Right atrium auricular region (tissue), 2 donors: Measurements from ENCODE around the gene ATP5PF. TPM values are rescaled to one million over a fixed set of nuclear protein-coding genes. Genes with fewer than 3 reads are reported as not detected.

Experiments used
- DNase-seq: peaks from one replicate; pipeline ENCODE4 v3.0.0-alpha.2; 2019; ENCODE audit warnings: low spot score
- H3K27ac ChIP-seq, 2 donors: fragments of 200-600 bp; sonication (generic); 1 replicate in 1 of 2; 2 replicates in 1 of 2; pipeline ENCODE4 v1.5.1; 2016 to 2019
- H3K27me3 ChIP-seq, 2 donors: fragments of 200-600 bp; sonication (generic); one replicate each; pipeline versions ENCODE4 v1.5.1 to v1.6.0; 2017 to 2019
- H3K36me3 ChIP-seq: fragments of 200-600 bp; sonication (generic); one replicate; pipeline ENCODE4 v1.5.1; 2016
- H3K4me1 ChIP-seq, 2 donors: fragments of 200-600 bp; sonication (generic); one replicate each; pipeline versions ENCODE4 v1.5.1 to v1.6.0; 2017 to 2019
- H3K4me3 ChIP-seq, 2 donors: fragments of 200-600 bp; sonication (generic); 1 replicate in 1 of 2; 2 replicates in 1 of 2; pipeline ENCODE4 v1.5.1; 2017 to 2019; ENCODE audit warnings: mild to moderate bottlenecking in 1 of 2, moderate library complexity in 1 of 2
- H3K9me3 ChIP-seq, 2 donors: fragments of 200-600 bp; sonication (generic); one replicate each; pipeline ENCODE4 v1.5.1; 2019
- CTCF ChIP-seq, 2 donors: fragments of 200-600 bp; sonication (generic); IDR thresholded peaks; one replicate each; pipeline ENCODE4 v1.5.1; 2019; ENCODE audit warnings: antibody characterized with exemption in 2 of 2
- total RNA-seq, 2 donors: library from RNA; depleted of rRNA; stranded (reverse); fragments of >200 nt; gene quantifications; one replicate each; pipeline ENCODE4 v1.1.0, GENCODE V29; 2016

The ATP5PF gene
- total RNA-seq, 2 donors from 2014 or later, result 323 to 740 TPM

GRCh38 chr21:25760677-25761076, 26.0 kb upstream of the ATP5PF start:
- Histone ChIP-seq H3K4me1 (peaks cover 0 to 3% of the 10 kb centered on the region in 2 donors), H3K36me3 (peaks cover 59% of the 10 kb centered on the region), H3K4me3 (no peak overlapping the region), H3K27me3 (no peaks in the 10 kb centered on the region), H3K27ac (no peak overlapping the region), H3K9me3 (no peaks in the 10 kb centered on the region)
- no peak for DNase-seq
- TF ChIP-seq CTCF (IDR thresholded peaks at IDR 0.05), result no peak

DNA sequence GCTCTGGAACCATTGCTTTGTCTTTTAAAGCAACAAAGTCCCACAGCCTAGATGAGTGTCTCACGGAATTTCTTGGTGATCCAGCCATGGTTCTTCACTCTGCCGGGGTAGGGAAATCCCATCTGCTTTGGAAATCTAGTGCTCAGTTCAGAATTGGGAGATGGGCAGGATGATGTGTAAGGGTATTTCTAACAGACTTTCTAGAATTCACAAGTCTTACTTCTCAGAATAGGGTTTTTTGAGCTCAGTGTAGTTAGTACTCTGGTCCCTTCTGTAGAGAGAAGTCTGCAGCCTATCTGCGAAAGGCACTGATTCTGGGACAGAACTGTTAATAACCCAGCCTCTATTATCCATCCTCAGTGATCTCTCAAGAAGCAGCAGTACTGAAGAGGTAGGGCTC, 25.4 kb upstream of the ATP5PF start:
- TF ChIP-seq CTCF (IDR thresholded peaks at IDR 0.05), result no peak
- Histone ChIP-seq H3K36me3 (peaks cover 55% of the 10 kb centered on the region), H3K9me3 (no peaks in the 10 kb centered on the region)

DNA sequence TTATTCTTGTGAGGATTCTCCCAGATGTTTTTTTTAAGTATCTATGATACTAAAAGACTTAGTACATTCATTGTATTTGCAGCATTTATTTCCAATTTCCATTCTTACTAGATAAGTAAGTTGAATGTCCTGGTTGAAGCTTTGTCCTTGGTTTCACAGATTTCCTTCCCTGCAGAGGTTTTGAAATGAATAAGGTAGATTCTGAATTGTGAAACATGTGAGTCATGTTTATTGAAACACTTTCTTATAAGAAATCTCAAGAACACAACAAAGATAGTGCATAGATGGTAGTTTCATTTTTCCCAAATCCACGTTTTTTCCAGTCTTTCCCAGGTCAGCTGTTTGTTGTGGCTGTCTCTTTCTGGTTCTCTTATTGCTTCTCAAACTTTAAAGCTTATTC, 24.9 kb upstream of the ATP5PF start:
- no peak for DNase-seq
- Histone ChIP-seq H3K9me3 (no peaks in the 10 kb centered on the region), H3K4me3 (no peak overlapping the region), H3K36me3 (peaks cover 58% of the 10 kb centered on the region), H3K27me3 (no peaks in the 10 kb centered on the region), H3K4me1 (peaks cover 0 to 3% of the 10 kb centered on the region in 2 donors), H3K27ac (no peak overlapping the region)
- TF ChIP-seq CTCF (IDR thresholded peaks at IDR 0.05), result no peak

More for the DNA sequence above, 25.4 kb upstream of the ATP5PF start:
- Histone ChIP-seq H3K4me1 (peaks cover 0 to 3% of the 10 kb centered on the region in 2 donors), H3K27ac (no peak overlapping the region), H3K4me3 (no peak overlapping the region), H3K27me3 (no peaks in the 10 kb centered on the region)
- DNase-seq, result no peak

DNA sequence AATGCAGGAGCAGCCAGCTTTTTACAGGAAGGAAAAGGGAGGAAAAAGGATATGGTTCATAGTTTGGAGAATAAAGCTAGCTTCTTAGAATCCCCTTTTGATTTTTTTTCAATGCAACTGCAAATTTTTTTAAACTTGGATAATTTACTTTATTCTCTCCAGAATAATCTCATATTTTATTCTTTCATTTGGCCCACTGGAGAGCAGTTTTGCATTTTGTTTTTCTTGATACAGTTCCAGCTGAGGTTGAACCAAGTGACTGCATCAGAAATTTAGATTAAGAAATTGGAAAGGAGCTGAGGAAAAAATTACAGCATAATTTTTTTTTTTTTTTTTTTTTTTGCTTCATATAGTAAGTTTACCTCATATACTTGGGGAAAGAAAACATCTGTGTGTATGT, 22.8 kb upstream of the ATP5PF start:
- H3K36me3 ChIP-seq, result peaks cover 42% of the 10 kb centered on the region
- no peak for DNase-seq

DNA sequence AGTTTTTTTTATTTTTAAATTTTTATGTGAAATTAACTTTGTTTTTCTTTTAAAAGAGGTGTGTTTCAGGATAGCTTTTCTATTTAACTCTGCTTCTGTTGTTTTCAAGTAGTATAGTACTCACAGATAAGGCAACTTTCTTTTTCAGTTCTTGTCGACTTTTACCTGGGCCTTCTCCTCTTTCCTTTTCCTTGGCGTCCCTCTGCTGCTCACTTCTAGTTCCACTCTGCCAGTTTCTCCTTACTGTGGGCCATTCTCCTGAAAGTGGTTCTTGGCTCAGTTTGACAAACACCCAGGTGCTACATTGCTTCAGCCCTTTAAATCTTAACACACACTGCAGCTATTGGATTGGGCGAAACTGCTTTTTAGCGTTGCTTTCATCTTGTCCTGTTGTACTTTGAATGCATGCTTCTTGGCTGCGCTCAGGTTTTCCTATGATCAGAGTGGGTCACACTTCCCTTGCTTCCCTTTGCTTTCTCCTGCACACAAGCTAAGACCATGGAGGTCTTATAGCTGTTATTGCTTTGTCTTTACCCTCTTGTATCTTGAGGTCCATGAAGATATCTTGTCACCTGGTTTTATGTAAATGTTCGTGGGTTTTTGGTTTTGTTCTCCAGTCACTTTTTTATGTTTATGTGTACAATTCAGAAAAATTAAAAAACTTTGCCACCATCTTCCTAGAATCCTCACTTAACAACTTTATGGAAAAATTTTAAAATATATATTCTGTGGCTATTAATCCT, 21.7 kb upstream of the ATP5PF start:
- DNase-seq, result no peak
- no peaks in the 10 kb centered on the region for H3K9me3 ChIP-seq
- peak overlapping the region in 1 of 2 donors; percentile 5 for H3K4me3 ChIP-seq
- H3K27ac ChIP-seq, result peak overlapping the region in 1 of 2 donors; percentile 3
- no peak for TF ChIP-seq CTCF (IDR thresholded peaks at IDR 0.05)
- H3K36me3 ChIP-seq, result peaks cover 42% of the 10 kb centered on the region
- peaks cover 0 to 3% of the 10 kb centered on the region in 2 donors for H3K4me1 ChIP-seq
- no peaks in the 10 kb centered on the region for H3K27me3 ChIP-seq

More for the DNA sequence above, 22.8 kb upstream of the ATP5PF start:
- Histone ChIP-seq H3K9me3 (no peaks in the 10 kb centered on the region), H3K4me3 (no peak overlapping the region), H3K4me1 (peaks cover 0 to 3% of the 10 kb centered on the region in 2 donors), H3K27ac (no peak overlapping the region), H3K27me3 (no peaks in the 10 kb centered on the region)
- no peak for TF ChIP-seq CTCF (IDR thresholded peaks at IDR 0.05)

- Histone ChIP-seq H3K27me3 (no peaks in the 10 kb centered on the region), H3K4me3 (no peak overlapping the region), H3K27ac (no peak overlapping the region), H3K4me1 (peaks cover 0 to 3% of the 10 kb centered on the region in 2 donors), H3K36me3 (peaks cover 20% of the 10 kb centered on the region), H3K9me3 (no peaks in the 10 kb centered on the region)
- no peak for DNase-seq
- TF ChIP-seq CTCF (IDR thresholded peaks at IDR 0.05), result no peak
These were observed 17.7 kb upstream of the ATP5PF start for GRCh38 chr21:25752416-25752815.
